Vagina (tissue), 2 donors: ENCODE measurements around the gene ANG. TPM values are rescaled to one million over a fixed set of nuclear protein-coding genes. Genes with fewer than 3 reads are reported as not detected.

Experiments
- DNase-seq, 2 donors: peaks; one replicate each; pipeline ENCODE4 v3.0.0-alpha.2; 2017; ENCODE audit errors: extremely low spot score in 2 of 2
- H3K27ac ChIP-seq: fragments of 200-600 bp; sonication (generic); one replicate; pipeline ENCODE4 v1.5.1; 2019
- H3K27me3 ChIP-seq: fragments of 200-600 bp; sonication (generic); one replicate; pipeline ENCODE4 v1.5.1; 2019
- H3K36me3 ChIP-seq, 2 donors: fragments of 200-600 bp; sonication (generic); one replicate each; pipeline ENCODE4 v1.5.1; 2017 to 2019
- H3K4me1 ChIP-seq: fragments of 200-600 bp; sonication (generic); one replicate; pipeline ENCODE4 v1.5.1; 2019
- H3K4me3 ChIP-seq, 2 donors: fragments of 200-600 bp; sonication (generic); 1 replicate in 1 of 2; 2 replicates in 1 of 2; pipeline ENCODE4 v1.5.1; 2016 to 2019
- H3K9me3 ChIP-seq: fragments of 200-600 bp; sonication (generic); one replicate; pipeline ENCODE4 v1.5.1; 2019
- POLR2A ChIP-seq, 2 donors: fragments of 450-650 bp; IDR thresholded peaks; one replicate each; pipeline ENCODE4 v1.6.1; 2017; ENCODE audit warnings: antibody characterized with exemption in 2 of 2, mild to moderate bottlenecking in 2 of 2, moderate library complexity in 2 of 2
- POLR2AphosphoS5 ChIP-seq, 2 donors: sonication (generic); formaldehyde crosslinking; IDR thresholded peaks; one replicate each; pipeline ENCODE4 v1.9.0; 2017; ENCODE audit warnings: antibody characterized with exemption in 2 of 2, mild to moderate bottlenecking in 2 of 2, low read depth in 1 of 2; ENCODE audit not compliant: insufficient read depth in 1 of 2
- intact Hi-C: fragments of 100-400 bp; cut with DNase I; formaldehyde crosslinking; loops from one replicate; pipeline ENCODE4 v1.15.1; 2023
- total RNA-seq: library from RNA; depleted of rRNA; stranded (reverse); fragments of >200 nt; gene quantifications from one replicate; pipeline ENCODE4 v1.2.3, GENCODE V29; 2016
- TF ChIP-seq, protein P1 (sequence below), 3 experiments: fragments of 450-650 bp in 2 of 3; fragments of 200-600 bp in 1 of 3; sonication (generic) in 1 of 3; IDR thresholded peaks; one replicate each; pipeline ENCODE4 v1.5.1; 2017 to 2019; ENCODE audit warnings: antibody characterized with exemption in 3 of 3, mild to moderate bottlenecking in 2 of 3, moderate library complexity in 2 of 3

ANG gene
- total RNA-seq, 1 donor from 2014 or later, result 34.9 TPM

- no peaks in the 10 kb centered on the region for H3K9me3 ChIP-seq
- H3K4me3 ChIP-seq, result no peak overlapping the region
- no peak for TF ChIP-seq POLR2A (IDR thresholded peaks at IDR 0.05)
- TF ChIP-seq, protein P1, sequence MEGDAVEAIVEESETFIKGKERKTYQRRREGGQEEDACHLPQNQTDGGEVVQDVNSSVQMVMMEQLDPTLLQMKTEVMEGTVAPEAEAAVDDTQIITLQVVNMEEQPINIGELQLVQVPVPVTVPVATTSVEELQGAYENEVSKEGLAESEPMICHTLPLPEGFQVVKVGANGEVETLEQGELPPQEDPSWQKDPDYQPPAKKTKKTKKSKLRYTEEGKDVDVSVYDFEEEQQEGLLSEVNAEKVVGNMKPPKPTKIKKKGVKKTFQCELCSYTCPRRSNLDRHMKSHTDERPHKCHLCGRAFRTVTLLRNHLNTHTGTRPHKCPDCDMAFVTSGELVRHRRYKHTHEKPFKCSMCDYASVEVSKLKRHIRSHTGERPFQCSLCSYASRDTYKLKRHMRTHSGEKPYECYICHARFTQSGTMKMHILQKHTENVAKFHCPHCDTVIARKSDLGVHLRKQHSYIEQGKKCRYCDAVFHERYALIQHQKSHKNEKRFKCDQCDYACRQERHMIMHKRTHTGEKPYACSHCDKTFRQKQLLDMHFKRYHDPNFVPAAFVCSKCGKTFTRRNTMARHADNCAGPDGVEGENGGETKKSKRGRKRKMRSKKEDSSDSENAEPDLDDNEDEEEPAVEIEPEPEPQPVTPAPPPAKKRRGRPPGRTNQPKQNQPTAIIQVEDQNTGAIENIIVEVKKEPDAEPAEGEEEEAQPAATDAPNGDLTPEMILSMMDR (IDR thresholded peaks at IDR 0.05), result no peak
- no peak for TF ChIP-seq POLR2AphosphoS5 (IDR thresholded peaks at IDR 0.05; ENCODE audit: insufficient read depth in 1 of 2, low read depth in 1 of 2)
- no peak overlapping the region for H3K27ac ChIP-seq
- no peaks in the 10 kb centered on the region for H3K36me3 ChIP-seq
- H3K27me3 ChIP-seq, result no peaks in the 10 kb centered on the region
- no peak for DNase-seq
- peaks cover 18% of the 10 kb centered on the region for H3K4me1 ChIP-seq
- intact Hi-C loops, result loop anchor here (5.0 kb wide), 4 partner anchors 48 to 338 kb away; partner anchors contain the start of genes PARP2, PIP4P1 and TEP1
These were observed 8.7 kb upstream of the ANG start for GRCh38 chr14:20679907-20680306.

DNA sequence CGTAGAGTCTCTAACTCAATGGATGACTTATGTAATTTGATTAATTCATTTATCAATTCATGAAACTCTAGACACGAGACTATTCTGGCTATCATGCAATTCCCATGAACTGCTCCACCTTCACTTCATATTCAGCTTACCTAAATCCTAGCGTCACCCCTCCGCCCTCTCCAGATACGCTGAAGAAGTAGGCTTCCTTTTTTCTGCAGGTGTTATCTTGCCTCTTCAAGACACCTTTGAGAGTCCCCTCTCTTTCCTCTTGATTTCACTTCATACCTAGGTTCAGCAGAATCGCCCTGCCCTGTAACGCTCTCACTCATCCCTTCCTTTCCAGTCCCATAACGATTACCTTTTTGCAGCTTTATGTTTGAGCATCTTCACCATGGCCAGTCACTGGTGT lies 8.2 kb upstream of the ANG start:
- Histone ChIP-seq H3K9me3 (no peaks in the 10 kb centered on the region), H3K27me3 (no peaks in the 10 kb centered on the region), H3K36me3 (no peaks in the 10 kb centered on the region), H3K4me3 (no peak overlapping the region), H3K27ac (peak overlapping the region; percentile 99), H3K4me1 (peaks cover 22% of the 10 kb centered on the region)
- TF ChIP-seq POLR2AphosphoS5 (IDR thresholded peaks at IDR 0.05; ENCODE audit: insufficient read depth in 1 of 2, low read depth in 1 of 2), result no peak
- no peak for TF ChIP-seq POLR2A (IDR thresholded peaks at IDR 0.05)
- TF ChIP-seq, protein P1 (IDR thresholded peaks at IDR 0.05), result no peak
- DNase-seq, result no peak
- intact Hi-C loops, result loop anchor here (5.0 kb wide), 4 partner anchors 48 to 338 kb away; partner anchors contain the start of genes PARP2, PIP4P1 and TEP1

GRCh38 chr14:20680843-20681347 lies 7.7 kb upstream of the ANG start:
- DNase-seq, result no peak
- no peaks in the 10 kb centered on the region for H3K36me3 ChIP-seq
- no peaks in the 10 kb centered on the region for H3K27me3 ChIP-seq
- TF ChIP-seq, protein P1 (IDR thresholded peaks at IDR 0.05), result no peak
- TF ChIP-seq POLR2AphosphoS5 (IDR thresholded peaks at IDR 0.05; ENCODE audit: insufficient read depth in 1 of 2, low read depth in 1 of 2) (no peak), POLR2A (IDR thresholded peaks at IDR 0.05) (no peak)
- H3K4me1 ChIP-seq, result peaks cover 26% of the 10 kb centered on the region
- no peaks in the 10 kb centered on the region for H3K9me3 ChIP-seq
- peak overlapping the region; percentile 99 for H3K27ac ChIP-seq
- H3K4me3 ChIP-seq, result peak overlapping the region; percentile 67 to 79
- intact Hi-C loops, result loop anchor here (5.0 kb wide), 4 partner anchors 49 to 339 kb away; partner anchors contain the start of genes PARP2, PIP4P1 and TEP1

DNA sequence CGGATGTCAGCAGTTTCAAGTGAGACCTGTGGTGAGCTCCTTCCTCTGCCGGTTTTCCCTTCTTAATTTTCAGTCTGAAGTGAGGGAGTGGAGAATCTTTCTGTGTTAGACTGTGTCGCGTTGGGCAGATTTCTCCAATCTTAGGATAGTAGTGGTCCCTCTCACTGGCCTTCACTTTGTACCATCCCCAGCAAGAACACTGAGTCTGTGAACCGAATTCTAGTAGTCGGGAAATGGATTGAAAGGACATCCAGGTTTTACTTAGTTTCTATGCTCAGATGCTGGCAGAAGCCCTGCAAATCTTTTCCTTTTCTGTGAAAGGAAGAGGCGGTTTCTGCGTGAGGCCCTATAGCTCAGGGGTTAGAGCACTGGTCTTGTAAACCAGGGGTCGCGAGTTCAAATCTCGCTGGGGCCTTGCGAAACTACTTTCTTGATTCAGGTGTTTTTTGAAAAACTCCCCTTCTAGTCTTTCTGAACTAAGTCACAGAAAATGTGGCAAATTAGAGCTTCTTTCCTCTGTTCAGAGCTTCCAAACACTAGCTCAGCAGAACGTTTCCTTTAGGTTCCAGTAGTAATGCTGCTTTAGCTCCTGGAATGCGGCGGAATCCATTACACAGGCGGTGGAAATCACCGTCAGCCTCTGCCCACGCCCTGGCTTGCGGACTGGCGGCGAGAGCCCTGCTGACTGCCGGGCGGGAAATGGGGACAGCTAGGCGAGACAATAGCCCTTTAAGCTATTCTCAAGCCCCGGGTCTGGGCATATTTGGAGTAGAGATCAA lies 7.0 kb upstream of the ANG start:
- no peaks in the 10 kb centered on the region for H3K9me3 ChIP-seq
- peak overlapping the region; percentile 67 to 79 for H3K4me3 ChIP-seq
- no peaks in the 10 kb centered on the region for H3K27me3 ChIP-seq
- TF ChIP-seq, protein P1 (IDR thresholded peaks at IDR 0.05), result no peak
- peak in 1 of 2 donors; percentile 85 for TF ChIP-seq POLR2AphosphoS5 (IDR thresholded peaks at IDR 0.05; ENCODE audit: insufficient read depth in 1 of 2, low read depth in 1 of 2)
- H3K36me3 ChIP-seq, result no peaks in the 10 kb centered on the region
- peak overlapping the region; percentile 99 for H3K27ac ChIP-seq
- peak in 1 of 2 donors; percentile 98 for DNase-seq
- intact Hi-C loops, result loop anchor here (5.0 kb wide), 4 partner anchors 49 to 339 kb away; partner anchors contain the start of genes PARP2, PIP4P1 and TEP1
- peaks cover 32% of the 10 kb centered on the region for H3K4me1 ChIP-seq

GRCh38 chr14:20682127-20682434 lies 6.5 kb upstream of the ANG start:
- intact Hi-C loops, result loop anchor here (5.0 kb wide), 4 partner anchors 50 to 340 kb away; partner anchors contain the start of genes PARP2, PIP4P1 and TEP1
- TF ChIP-seq, protein P1 (IDR thresholded peaks at IDR 0.05), result no peak
- TF ChIP-seq POLR2AphosphoS5 (IDR thresholded peaks at IDR 0.05; ENCODE audit: insufficient read depth in 1 of 2, low read depth in 1 of 2) (no peak), POLR2A (IDR thresholded peaks at IDR 0.05) (no peak)

More at GRCh38 chr14:20682127-20682434, 6.5 kb upstream of the ANG start:
- Histone ChIP-seq H3K36me3 (no peaks in the 10 kb centered on the region), H3K27ac (peak overlapping the region; percentile 99), H3K9me3 (no peaks in the 10 kb centered on the region), H3K4me3 (peak overlapping the region; percentile 67 to 79), H3K4me1 (peaks cover 38% of the 10 kb centered on the region), H3K27me3 (no peaks in the 10 kb centered on the region)
- DNase-seq, result no peak
